ENCODE measurements around the gene SAMHD1.

DNA sequence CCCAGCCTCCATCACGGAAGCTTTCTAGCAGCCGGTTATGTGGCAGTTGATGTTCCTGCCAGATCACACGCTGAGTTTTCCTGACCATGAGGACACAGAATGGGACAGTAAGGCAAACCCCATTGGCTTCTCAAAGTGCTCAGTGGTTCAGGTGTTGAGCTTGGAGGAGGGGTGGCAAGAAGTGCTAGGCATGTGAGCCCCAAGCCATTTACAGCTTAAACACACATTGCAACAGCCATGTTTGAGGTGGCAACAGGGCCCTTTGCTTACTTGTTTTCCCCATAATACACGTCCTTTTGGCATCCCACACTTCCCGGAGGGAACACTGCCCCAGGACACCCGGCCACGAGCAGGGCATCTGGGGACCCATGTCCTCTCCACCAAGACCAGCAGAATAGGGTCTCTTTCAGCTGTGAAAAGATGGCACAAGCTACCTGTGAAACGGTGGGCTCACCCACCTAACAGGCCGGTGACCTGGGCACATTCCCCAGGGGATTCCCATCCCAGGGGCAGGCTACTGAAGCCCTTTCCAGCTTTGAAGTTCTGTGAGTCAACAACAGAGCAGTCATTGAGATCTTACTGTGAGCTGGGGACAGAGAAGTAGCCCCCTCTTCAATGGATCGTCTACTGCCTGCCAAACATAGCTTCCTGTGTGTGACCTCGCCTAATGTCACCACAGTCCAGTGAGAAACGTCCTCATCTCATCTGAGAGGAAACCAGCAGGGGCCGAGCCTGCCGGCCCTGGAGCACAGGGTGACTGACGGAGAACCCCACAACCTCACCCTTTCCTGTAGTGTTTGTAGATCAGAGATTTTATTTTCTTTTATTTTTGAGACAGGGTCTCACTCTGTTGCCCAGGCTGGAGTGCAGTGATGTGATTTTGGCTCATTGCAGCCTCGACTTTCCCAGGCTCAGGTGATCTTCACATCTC, 79.6 kb downstream of the SAMHD1 start:
- TF ChIP-seq, protein P1, sequence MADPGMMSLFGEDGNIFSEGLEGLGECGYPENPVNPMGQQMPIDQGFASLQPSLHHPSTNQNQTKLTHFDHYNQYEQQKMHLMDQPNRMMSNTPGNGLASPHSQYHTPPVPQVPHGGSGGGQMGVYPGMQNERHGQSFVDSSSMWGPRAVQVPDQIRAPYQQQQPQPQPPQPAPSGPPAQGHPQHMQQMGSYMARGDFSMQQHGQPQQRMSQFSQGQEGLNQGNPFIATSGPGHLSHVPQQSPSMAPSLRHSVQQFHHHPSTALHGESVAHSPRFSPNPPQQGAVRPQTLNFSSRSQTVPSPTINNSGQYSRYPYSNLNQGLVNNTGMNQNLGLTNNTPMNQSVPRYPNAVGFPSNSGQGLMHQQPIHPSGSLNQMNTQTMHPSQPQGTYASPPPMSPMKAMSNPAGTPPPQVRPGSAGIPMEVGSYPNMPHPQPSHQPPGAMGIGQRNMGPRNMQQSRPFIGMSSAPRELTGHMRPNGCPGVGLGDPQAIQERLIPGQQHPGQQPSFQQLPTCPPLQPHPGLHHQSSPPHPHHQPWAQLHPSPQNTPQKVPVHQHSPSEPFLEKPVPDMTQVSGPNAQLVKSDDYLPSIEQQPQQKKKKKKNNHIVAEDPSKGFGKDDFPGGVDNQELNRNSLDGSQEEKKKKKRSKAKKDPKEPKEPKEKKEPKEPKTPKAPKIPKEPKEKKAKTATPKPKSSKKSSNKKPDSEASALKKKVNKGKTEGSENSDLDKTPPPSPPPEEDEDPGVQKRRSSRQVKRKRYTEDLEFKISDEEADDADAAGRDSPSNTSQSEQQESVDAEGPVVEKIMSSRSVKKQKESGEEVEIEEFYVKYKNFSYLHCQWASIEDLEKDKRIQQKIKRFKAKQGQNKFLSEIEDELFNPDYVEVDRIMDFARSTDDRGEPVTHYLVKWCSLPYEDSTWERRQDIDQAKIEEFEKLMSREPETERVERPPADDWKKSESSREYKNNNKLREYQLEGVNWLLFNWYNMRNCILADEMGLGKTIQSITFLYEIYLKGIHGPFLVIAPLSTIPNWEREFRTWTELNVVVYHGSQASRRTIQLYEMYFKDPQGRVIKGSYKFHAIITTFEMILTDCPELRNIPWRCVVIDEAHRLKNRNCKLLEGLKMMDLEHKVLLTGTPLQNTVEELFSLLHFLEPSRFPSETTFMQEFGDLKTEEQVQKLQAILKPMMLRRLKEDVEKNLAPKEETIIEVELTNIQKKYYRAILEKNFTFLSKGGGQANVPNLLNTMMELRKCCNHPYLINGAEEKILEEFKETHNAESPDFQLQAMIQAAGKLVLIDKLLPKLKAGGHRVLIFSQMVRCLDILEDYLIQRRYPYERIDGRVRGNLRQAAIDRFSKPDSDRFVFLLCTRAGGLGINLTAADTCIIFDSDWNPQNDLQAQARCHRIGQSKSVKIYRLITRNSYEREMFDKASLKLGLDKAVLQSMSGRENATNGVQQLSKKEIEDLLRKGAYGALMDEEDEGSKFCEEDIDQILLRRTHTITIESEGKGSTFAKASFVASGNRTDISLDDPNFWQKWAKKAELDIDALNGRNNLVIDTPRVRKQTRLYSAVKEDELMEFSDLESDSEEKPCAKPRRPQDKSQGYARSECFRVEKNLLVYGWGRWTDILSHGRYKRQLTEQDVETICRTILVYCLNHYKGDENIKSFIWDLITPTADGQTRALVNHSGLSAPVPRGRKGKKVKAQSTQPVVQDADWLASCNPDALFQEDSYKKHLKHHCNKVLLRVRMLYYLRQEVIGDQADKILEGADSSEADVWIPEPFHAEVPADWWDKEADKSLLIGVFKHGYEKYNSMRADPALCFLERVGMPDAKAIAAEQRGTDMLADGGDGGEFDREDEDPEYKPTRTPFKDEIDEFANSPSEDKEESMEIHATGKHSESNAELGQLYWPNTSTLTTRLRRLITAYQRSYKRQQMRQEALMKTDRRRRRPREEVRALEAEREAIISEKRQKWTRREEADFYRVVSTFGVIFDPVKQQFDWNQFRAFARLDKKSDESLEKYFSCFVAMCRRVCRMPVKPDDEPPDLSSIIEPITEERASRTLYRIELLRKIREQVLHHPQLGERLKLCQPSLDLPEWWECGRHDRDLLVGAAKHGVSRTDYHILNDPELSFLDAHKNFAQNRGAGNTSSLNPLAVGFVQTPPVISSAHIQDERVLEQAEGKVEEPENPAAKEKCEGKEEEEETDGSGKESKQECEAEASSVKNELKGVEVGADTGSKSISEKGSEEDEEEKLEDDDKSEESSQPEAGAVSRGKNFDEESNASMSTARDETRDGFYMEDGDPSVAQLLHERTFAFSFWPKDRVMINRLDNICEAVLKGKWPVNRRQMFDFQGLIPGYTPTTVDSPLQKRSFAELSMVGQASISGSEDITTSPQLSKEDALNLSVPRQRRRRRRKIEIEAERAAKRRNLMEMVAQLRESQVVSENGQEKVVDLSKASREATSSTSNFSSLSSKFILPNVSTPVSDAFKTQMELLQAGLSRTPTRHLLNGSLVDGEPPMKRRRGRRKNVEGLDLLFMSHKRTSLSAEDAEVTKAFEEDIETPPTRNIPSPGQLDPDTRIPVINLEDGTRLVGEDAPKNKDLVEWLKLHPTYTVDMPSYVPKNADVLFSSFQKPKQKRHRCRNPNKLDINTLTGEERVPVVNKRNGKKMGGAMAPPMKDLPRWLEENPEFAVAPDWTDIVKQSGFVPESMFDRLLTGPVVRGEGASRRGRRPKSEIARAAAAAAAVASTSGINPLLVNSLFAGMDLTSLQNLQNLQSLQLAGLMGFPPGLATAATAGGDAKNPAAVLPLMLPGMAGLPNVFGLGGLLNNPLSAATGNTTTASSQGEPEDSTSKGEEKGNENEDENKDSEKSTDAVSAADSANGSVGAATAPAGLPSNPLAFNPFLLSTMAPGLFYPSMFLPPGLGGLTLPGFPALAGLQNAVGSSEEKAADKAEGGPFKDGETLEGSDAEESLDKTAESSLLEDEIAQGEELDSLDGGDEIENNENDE (IDR thresholded peaks at IDR 0.05; ENCODE audit: insufficient replicate concordance, low read length), result no peak
- TF ChIP-seq BRCA1 (IDR thresholded peaks at IDR 0.05; ENCODE audit: low read depth, low read length), result no peak
- no peak for TF ChIP-seq CTCF (IDR thresholded peaks at IDR 0.05; ENCODE audit: control extremely low read depth in 1 of 3, insufficient read depth in 1 of 3, low read depth in 1 of 3, low read length in 3 of 3)
- no peak for TF ChIP-seq POLR2A (IDR thresholded peaks at IDR 0.05; ENCODE audit: control extremely low read depth in 1 of 2, low read depth in 2 of 2, low read length in 2 of 2)
- TF ChIP-seq TBP (IDR thresholded peaks at IDR 0.05; ENCODE audit: low read depth, low read length), result no peak
- TF ChIP-seq CREB1 (IDR thresholded peaks at IDR 0.05), result no peak
